Measurements from ENCODE around the gene PET117. TPM values are rescaled to one million over a fixed set of nuclear protein-coding genes. Genes with fewer than 3 reads are reported as not detected.
"Not testable (repeated sequence)": the region's sequence is repeated elsewhere in the genome, so short reads cannot be mapped to it uniquely, and the experiment has no call there.

PET117 gene
- total and polyA plus RNA-seq, 10 donors = 8.4 to 15.5 (median 11.7) TPM

- no peak overlapping the region for H3K27ac ChIP-seq
- 48 to 64% (median 54%) methylated on average over 7 of the region's 7 CpGs for WGBS, 5 donors
- H3K4me1 ChIP-seq = no peaks in the 10 kb centered on the region
- H3K9me3 ChIP-seq = no peaks in the 10 kb centered on the region
- H3K36me3 ChIP-seq = no peaks in the 10 kb centered on the region
- intact Hi-C loops (cut with DNase I; ENCODE audit: low total_unique reads) = no loop called here
- DNase-seq = no peak
- peaks cover 0 to 12% (median 0%) of the 10 kb centered on the region in 7 donors for H3K27me3 ChIP-seq (replicated peaks in 1 of 7)
- TF ChIP-seq, protein P1, sequence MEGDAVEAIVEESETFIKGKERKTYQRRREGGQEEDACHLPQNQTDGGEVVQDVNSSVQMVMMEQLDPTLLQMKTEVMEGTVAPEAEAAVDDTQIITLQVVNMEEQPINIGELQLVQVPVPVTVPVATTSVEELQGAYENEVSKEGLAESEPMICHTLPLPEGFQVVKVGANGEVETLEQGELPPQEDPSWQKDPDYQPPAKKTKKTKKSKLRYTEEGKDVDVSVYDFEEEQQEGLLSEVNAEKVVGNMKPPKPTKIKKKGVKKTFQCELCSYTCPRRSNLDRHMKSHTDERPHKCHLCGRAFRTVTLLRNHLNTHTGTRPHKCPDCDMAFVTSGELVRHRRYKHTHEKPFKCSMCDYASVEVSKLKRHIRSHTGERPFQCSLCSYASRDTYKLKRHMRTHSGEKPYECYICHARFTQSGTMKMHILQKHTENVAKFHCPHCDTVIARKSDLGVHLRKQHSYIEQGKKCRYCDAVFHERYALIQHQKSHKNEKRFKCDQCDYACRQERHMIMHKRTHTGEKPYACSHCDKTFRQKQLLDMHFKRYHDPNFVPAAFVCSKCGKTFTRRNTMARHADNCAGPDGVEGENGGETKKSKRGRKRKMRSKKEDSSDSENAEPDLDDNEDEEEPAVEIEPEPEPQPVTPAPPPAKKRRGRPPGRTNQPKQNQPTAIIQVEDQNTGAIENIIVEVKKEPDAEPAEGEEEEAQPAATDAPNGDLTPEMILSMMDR (IDR thresholded peaks at IDR 0.05 in 8 of 11, conservative IDR thresholded peaks at IDR 0.05 in 3 of 11) = no peak
- no peak for TF ChIP-seq POLR2AphosphoS5 (IDR thresholded peaks at IDR 0.05)
- no peak for TF ChIP-seq POLR2A (IDR thresholded peaks at IDR 0.05)
- H3K4me3 ChIP-seq = no peak overlapping the region
These were observed 36.4 kb upstream of the PET117 start for GRCh38 chr20:18101125-18101810.

- H3K9me3 ChIP-seq = peaks cover 0 to 9% (median 0%) of the 10 kb centered on the region in 8 donors
- H3K4me3 ChIP-seq = no peak overlapping the region
- intact Hi-C loops (cut with DNase I; ENCODE audit: low total_unique reads) = no loop called here
- no peak for DNase-seq
- TF ChIP-seq POLR2AphosphoS5 (IDR thresholded peaks at IDR 0.05) (no peak), POLR2A (IDR thresholded peaks at IDR 0.05) (no peak)
- TF ChIP-seq, protein P1 (IDR thresholded peaks at IDR 0.05 in 8 of 11, conservative IDR thresholded peaks at IDR 0.05 in 3 of 11) = no peak
- no peaks in the 10 kb centered on the region for H3K36me3 ChIP-seq
- no peak overlapping the region for H3K27ac ChIP-seq
- 70 to 85% (median 73%) methylated on average over 1 of the region's 1 CpG for WGBS, 5 donors
- peaks cover 0 to 12% (median 0%) of the 10 kb centered on the region in 7 donors for H3K27me3 ChIP-seq (replicated peaks in 1 of 7)
- no peaks in the 10 kb centered on the region for H3K4me1 ChIP-seq
These were observed 34.2 kb upstream of the PET117 start for GRCh38 chr20:18103497-18103896.

- Histone ChIP-seq H3K4me1 (no peaks in the 10 kb centered on the region), H3K36me3 (no peaks in the 10 kb centered on the region), H3K4me3 (no peak overlapping the region), H3K27me3 (replicated peaks in 1 of 7) (peaks cover 0 to 8% (median 0%) of the 10 kb centered on the region in 7 donors), H3K9me3 (peaks cover 0 to 13% (median 0%) of the 10 kb centered on the region in 8 donors), H3K27ac (no peak overlapping the region)
- intact Hi-C loops (cut with DNase I; ENCODE audit: low total_unique reads) = no loop called here
- TF ChIP-seq POLR2A (IDR thresholded peaks at IDR 0.05) = no peak
- no peak for TF ChIP-seq POLR2AphosphoS5 (IDR thresholded peaks at IDR 0.05)
- TF ChIP-seq, protein P1 (IDR thresholded peaks at IDR 0.05 in 8 of 11, conservative IDR thresholded peaks at IDR 0.05 in 3 of 11) = no peak
- no peak for DNase-seq
- 84 to 94% (median 91%) methylated on average over 2 of the region's 2 CpGs for WGBS, 5 donors
These were observed 29.3 kb upstream of the PET117 start for GRCh38 chr20:18108326-18108725.

DNA sequence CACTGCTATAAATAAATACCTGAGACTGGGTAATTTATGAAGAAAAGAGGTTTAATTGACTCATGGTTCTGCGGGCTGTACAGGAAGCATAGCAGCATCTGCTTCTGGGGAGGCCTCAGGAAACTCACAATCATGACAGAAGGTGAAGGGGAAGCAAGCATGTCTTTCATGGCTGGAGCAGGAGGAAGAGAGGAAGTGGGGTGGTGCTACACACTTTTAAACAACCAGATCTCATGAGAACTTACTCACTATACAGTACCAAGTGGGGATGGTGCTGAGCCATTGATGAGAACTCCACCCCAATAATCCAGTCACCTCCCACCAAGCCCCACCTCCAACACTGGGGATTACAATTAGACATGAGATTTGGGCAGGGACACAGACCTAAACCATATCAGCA is 9.1 kb upstream of the PET117 start:
- H3K36me3 ChIP-seq; H3K4me3 ChIP-seq; H3K27me3 ChIP-seq (replicated peaks in 1 of 7); H3K4me1 ChIP-seq; intact Hi-C loops (cut with DNase I; ENCODE audit: low total_unique reads); H3K27ac ChIP-seq; DNase-seq; H3K9me3 ChIP-seq: not testable (repeated sequence)
- 11 to 24% (median 16%) methylated on average over 1 of the region's 1 CpG for WGBS, 5 donors

Measured in spleen (tissue), 11 donors.